NOMO-1 treated with DMSO at 0.1 percent for 48 hours (cell line): Measurements from ENCODE around the gene B3GNT8.
"Not testable (repeated sequence)": the region's sequence is repeated elsewhere in the genome, so short reads cannot be mapped to it uniquely, and the experiment has no call there.

Experiments used
- DNase-seq: peaks from one replicate; lab custom pipeline; 2025; ENCODE audit not compliant: unreplicated experiment; lab: John Stamatoyannopoulos, UW

Gene B3GNT8

DNA sequence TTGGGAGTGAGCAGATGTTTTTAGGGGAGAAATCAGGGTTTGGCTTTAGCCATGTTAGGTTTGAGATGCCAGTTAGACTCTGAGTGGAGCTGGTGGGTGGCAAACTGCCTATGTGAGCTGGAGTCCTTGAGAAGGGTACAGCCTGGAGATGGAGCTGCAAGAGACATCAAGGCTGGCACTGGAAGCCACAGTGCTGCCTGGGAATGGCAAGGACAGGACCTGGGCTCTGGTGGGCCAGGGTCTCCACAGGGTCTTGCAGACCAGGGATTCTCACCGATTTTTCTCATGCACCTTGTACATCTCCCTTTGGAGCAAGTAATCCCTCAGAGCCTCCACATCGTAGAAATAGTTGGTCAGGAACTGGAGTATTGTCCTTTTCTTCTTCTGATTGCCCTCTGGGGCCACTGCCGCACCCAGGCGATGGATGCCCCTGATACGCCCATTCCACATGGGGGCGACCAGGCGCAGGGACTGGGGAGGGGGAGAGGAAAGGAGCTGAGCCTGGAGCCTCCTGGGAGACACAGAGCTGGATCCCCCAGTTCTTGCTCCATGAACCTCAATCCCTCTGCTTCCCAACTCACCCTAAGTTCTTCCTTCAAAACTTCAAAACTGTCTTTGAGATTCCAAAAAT is 10.9 kb upstream of the B3GNT8 start:
- DNase-seq, result no peak

DNA sequence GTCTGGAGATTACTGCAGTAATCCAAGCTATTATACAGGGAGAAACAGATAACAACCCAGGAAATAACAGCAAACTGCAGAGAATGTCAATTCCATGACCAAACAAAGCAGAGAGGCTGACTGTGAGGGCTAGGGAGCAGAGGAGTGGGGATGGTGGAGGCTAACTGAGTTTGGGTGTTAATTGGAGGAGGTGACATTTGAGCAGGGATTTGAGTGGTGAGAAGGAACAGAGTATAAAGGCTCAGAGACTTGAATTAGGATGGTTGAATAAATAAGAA is 9.4 kb upstream of the B3GNT8 start:
- DNase-seq, result no peak

DNA sequence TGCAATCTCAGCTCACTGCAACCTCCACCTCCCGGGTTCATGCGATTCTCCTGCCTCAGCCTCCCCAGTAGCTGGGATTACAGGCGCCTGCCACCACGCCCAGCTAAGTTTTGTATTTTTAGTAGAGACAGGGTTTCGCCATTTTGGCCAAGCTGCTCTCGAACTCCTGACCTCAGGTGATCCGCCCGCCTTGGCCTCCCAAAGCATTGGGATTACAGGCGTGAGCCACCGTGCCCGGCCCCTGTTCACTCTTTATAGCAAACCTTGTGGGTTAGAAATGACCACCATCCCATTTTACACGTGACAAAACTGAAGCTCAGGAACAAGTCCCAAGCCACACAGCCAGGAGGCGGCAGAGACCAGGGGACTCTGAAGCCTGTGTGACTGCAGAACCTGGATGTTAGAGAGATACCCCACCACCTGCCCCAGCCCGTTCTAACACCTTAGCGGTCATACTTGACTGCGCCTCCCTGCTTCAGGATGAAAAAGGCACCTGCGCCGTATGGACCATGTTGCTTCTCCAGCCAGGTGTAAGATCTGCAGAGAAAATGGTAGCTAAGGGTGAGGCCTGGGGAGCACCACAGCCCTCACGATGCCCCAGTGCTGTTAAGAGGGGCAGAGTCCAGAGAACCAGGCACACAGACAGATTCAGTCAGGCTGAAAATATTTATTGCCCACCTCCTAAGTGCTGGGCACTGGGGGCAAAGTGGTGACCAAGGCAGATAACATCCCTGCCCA is 8.9 kb upstream of the B3GNT8 start:
- DNase-seq, result no peak

DNA sequence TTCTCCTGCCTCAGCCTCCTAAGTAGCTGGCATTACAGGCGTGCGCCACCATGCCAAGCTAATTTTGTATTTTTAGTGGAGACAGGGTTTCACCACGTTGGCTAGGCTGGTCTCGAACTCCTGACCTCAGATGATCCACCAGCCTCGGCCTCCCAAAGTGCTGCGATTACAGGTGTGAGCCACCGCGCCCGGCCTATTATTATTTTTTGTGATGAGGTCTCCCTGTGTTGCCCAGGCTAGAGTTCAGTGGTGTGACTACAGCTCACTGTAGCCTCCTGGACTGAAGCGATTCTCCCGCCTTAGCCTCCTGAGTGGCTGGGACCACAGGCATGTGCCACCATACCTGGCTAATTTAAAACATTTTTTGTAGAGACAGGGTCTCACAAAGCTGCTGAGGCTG is 8.2 kb upstream of the B3GNT8 start:
- DNase-seq, result not testable (repeated sequence)

DNA sequence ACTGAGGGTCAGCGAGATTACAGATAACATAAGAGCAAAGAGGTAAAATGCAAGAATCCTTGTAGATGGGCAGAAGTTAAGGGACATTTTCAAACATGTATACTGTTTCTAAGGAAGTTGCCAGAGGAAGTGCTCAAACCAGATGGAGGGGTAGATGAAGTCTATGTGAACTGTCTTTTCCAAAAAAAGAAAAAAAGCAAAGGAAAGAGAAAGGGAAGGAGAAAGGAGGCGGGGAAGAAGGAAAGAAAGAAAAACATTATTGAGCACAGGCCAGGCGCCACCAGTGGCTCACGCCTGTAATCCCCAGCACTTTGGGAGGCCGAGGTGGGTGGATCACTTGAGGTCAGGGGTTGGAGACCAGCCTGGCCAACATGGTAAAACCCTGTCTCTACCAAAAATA is 7.3 kb upstream of the B3GNT8 start:
- DNase-seq, result no peak

DNA sequence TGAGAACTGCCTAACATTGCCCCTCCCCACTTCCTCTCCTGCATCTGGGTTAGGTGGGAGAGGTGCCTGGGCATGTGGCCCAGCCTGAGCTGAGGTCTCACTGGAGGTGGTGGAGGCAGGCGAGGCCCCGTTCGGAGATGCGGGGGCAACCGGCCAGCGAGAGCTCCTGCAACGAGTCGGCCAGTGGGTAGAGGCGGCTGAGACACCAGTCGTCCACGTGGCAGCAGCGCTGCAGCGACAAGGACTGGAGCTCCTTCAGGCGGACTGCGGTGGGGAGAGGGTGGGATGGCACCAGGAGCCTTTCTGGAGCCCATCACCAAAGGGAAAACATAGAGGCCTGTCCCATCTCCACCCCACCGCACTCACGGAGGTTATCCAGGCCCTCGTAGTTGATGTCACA is 6.0 kb upstream of the B3GNT8 start:
- DNase-seq, result no peak

DNA sequence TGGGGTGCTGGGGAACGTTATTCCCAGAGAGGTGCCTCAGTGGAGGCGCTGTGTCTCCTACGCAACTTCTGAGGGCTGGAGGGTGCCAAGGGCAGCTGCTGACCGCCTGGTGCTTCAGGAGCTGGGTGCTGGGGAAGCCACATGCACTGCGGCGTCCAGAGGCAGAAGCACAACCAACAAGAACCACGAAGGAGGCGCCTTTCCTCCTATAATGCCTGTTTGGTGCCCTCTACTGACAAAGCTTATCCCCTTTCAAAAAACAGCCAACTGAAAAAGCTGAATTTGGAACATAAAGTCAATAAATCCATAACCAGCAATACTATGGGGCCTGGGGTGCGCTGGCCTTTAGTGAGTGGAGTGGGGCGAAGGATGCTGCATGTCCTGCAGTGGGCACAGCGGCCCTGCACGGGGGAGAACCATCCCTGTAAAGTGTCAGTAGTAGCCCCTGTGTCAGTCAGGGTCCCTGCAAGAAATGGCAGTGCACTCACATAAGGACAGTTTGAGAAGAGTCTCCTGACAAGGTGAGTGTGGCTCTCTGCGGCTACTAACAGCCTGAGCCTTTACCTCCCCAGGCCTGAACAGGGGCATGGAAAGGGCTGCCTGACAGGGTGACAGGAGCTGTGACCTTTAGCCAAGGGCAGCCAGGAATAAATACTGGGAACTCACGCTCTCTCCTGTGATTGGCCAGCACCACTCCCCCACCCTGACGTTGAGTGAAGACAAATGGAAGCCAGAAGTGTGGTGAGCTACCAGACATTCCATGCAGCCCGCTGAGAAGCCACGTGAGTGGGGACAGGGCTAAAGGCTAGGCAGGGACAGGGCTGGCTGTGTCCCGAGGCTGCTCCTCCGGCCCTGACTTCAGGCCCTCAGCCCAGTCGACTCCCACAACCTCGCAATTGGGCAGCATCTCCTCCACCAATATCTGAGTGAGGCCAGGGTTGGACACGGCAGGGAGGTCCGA is 4.5 kb upstream of the B3GNT8 start:
- peak; percentile 61 for DNase-seq

DNA sequence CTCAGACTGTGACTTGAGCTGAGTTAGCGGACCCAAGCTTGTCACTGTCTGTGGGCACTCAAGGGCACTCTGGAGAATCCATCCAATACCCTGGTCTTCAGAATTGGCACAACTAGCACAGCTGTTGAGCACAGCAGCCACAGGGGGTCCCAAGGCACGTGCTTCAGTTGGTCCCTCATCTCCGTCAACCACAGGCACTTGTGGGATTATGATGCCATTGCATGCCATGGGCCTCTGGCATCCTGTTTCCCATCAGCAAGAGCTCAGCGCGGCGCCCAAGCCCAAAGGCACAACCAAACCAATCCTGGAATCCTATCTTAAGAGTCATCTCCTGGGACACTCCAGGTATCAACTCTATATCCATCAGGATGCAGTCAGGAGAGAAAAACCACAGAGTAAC is 3.7 kb upstream of the B3GNT8 start:
- DNase-seq, result no peak

DNA sequence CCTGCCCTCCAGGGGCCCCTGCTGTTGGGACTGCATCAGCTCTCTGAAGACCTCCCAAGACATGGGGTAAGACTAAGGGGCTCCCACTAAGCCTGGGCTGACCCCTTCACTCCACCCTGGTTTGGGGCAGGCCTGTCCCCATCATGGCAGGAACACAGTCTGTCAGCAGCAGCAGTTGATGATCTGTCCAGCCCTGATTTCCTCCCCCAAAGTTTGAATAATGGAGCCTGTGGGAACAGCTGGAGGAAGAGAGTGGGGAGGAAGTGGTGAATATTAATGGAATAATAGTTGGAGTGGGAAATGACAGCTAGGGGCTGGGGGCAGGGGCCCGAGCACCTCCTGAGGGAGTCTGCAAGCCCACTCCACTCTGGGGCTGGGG is 1.3 kb upstream of the B3GNT8 start:
- DNase-seq, result no peak

DNA sequence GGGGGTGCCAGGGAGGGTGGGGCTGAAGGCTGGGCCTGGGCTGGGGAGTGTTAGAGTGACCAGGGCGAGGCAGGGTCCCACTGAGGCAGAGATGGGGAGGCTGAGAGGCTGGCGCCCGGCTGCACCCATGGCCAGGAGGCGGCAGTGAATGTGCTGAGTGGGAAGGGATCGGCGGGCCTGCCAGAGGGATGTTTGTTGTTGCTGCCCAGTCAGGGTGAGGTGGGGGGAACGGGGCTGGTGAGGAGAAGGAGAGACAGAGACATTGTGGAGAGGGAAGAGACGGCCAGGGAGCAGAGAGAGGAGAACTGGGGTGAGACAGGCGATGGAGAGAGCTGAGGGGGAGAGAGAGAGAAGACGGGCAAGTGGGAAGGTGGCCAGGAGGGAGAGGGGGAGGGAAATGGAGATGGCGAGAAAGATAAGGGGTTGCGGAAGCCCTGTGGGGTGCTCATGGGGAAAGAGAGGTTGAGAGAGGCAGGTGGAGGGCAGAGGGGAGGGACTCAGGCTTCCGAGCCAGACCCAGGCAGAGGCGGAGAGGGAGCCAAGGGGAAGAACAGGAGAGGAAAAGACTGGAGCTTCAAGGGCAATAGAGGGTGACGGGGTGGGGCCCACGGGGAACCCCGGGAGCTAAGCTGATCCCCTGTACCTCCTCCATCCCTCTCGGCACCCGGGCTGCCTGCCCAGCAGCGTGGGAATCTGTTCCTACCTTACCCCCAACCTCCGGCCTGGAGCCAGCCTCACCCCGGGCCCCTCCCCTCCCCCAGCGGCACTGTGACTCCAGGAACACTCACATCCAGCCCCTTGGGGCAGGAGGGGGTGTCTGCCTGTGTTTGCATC is 690 bp upstream of the B3GNT8 start:
- DNase-seq, result peak; percentile 50

DNA sequence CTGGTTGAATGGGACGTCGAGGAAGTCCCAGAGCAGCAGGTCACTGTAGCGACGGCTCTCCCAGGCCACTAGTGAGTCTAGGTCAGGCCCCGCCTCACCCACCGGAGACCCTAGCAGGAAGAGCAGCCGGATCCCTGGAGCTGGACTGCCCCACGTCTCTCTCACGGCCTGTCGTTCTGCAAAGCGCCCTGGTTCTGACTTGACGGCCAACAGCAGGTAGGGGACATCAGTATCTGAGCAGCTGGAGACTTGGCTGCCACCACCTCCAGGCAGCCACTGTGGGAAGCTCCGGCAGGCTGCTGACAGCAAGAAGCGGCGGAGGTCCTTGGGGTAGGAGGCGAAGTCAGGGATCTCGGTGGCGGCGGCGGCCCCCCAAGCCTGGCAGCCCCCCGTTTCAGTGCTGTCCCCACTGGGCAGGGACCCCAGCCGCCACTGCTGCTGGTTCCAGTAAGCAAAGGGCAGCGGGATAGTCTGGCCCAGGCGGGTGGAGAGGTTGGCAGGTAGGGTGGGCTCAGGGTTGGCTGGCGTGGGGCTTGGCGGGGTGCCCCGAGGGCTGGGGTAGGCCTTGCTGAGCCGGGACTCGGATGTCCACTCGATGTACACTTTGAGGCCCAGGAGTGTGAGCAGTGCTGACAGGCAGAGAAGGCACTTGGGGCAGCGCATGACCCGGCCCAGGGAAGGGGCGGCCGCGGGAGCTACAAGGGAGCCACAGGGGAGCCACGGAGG is 895 bp downstream of the B3GNT8 start:
- no peak for DNase-seq

DNA sequence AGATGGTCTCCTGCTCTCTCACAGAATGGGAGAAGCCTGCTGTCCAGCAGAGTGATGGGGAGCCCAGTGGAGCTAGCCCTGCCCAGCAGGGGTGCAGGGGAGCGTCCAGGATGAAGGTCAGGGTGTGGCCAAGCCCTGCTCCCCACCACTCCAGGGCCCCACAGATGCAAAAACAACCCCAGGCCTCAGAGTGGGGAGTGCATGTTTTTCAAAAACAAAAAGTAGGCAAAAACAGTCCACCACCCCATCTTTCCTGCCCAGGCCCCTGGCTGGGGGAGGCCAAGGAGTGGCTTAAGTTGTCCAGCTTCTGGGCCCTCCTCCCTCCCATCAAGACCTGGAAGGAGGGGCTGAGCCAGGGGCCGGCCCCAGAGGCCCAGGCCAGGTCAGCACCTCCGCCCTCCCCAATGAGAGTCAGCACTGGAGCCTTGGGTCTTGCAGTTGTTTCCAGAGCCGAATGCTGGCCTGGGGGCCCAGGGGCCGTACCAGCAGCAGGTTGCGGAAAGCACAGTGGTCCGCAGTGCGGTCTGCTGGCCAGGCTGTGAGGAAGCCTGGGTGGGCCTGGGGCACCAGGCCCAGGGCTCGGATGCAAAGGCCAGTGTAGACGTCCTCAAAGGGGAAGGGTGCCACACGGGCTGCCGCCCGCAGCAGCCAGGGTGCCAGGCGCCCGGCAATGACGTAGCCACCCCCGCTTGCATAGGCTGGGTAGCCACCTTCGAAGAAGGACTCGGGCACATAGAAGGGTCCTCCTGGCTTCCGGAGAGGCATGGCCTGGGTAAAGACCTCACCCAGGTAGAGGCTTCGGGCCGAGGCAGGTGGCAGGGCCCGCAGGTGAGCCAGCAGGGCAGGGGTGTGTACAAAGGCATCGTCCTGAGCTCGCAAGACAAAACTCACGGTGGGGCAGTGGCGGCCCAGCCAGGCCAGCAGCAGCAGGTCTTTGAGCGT is 1.7 kb downstream of the B3GNT8 start:
- DNase-seq, result no peak

DNA sequence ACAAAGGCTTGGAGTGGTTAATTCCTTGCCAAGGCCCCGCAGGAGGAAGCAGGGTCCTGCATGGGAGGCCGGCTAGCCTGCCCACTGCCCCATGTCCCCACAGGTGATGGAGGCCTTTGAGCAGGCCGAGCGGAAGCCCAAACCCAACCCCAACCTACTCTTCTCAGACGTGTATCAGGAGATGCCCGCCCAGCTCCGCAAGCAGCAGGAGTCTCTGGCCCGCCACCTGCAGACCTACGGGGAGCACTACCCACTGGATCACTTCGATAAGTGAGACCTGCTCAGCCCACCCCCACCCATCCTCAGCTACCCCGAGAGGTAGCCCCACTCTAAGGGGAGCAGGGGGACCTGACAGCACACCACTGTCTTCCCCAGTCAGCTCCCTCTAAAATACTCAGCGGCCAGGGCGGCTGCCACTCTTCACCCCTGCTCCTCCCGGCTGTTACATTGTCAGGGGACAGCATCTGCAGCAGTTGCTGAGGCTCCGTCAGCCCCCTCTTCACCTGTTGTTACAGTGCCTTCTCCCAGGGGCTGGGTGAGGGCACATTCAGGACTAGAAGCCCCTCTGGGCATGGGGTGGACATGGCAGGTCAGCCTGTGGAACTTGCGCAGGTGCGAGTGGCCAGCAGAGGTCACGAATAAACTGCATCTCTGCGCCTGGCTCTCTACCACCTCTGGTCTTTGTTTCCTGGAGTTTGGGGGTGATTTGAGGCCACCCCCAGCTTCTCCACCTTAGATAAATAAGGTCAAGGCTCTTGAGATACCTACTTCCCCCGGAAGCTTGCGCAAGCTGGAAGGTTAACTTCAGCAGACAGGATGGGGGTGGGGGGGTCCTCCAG is 2.6 kb downstream of the B3GNT8 start:
- DNase-seq, result peak; percentile 65

DNA sequence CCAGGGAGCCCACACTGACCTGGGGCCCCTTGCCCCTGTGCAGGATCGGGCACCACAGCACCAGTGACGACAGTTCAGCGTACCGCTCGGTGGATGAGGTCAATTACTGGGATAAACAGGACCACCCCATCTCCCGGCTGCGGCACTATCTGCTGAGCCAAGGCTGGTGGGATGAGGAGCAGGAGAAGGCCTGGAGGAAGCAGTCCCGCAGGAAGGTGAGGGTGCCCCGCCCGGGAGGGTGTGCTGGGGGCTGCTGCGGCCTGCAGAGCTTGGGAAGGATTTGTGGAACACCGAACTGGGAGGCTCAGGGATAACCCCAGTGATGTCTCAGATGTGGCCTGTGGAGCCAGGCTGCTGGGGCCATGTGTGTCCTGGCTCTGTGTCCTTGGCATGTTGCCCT is 4.2 kb downstream of the B3GNT8 start:
- DNase-seq, result no peak

DNA sequence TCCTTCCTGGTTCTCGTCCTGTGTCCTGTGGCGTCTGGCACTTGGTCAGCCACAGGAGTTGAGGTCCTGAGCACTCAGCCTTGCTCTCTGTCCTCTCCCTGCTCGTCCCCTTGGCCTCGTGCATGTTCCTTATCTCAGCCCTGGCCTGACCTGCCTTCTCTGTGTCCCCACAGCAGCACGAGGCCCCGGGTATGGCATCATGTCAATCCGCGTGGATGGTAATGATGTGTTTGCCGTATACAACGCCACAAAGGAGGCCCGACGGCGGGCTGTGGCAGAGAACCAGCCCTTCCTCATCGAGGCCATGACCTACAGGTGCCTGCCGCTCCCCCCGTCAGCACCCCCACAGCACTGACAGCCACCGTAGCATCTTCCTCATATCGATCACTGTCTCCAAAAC is 4.7 kb downstream of the B3GNT8 start:
- no peak for DNase-seq

DNA sequence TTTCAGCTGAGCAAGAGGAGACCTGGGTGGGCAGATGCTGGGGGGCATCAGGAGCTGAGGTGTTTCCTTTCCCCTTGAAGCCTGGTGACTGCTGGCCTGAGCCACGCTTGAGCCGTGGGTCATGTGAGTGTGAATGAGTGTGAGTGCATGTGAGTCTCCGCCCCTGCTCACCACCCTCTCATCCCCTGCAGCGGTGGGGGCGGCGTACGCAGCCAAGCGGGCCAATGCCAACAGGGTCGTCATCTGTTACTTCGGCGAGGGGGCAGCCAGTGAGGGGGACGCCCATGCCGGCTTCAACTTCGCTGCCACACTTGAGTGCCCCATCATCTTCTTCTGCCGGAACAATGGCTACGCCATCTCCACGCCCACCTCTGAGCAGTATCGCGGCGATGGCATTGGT is 5.2 kb downstream of the B3GNT8 start:
- no peak for DNase-seq

DNA sequence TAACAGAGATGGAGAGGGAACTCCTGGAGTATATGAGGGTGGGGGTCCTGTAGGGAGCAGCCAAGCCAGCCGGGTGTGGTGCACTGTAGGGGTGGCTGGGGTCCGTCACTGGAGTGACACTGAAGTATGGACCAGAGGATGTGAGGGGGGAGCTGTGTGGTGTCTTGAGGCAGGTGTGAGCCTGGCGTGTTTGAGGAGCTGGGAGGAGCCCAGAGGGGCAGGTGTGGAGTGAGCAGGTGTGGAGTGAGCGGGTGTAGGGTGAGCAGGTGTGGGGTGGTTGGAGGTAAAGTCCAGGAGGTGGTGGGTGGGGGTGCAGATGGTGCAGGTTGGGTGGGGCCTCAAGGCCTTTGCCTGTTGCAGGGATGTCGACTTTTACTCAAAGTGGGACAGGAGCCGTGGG is 5.9 kb downstream of the B3GNT8 start:
- DNase-seq, result no peak

DNA sequence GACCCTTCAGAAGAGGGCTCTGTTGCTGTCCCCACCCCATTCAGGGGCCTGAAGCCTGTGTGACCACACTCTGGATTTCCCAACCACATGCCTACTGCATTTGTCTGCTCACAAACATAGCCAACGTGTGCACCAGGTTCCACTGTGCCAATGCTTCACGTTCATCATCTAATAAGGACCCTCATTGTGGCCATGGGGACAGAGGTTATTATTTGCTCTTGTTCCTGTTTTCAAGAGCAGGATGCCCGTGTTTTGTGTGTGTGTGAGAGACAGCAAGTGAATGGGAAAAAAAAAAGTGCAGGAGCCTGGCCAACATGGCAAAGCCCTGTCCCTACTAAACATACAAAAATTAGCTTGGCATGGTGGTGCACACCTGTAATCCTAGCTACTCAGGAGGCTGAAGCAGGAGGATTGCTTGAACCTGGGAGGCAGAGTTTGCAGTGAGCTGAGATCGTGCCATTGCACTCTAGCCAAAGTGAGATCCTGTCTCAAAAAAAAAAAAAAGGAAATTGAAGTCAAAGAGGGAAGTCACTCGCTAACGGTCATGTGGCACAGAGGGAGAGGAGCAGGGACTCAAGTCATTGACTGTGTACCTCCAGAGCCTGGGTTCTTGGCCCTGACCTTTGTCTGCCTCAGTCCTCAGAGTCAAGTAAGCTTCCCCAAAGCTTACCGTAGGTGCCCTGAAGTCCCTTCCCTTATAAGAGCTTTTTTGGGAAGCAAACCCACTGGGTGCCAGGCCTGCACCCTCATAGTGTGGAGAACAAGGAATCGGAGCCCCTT is 6.9 kb downstream of the B3GNT8 start:
- DNase-seq, result peak; percentile 83
